T-helper 2 cell treated with Interferon-gamma antibody and Interleukin-4, amounts not matched to agents 5 μg/mL and 100 μg/mL, for 36 hours (primary cell): Measurements from ENCODE around the gene CLDN22.

ENCODE experiments used
- DNase-seq: peaks from one replicate; pipeline ENCODE4 v3.0.0; 2021; ENCODE audit warnings: low spot score
- H3K27ac Mint-ChIP-seq: one replicate; pipeline ENCODE4 v1.8.0; 2021; ENCODE audit warnings: mild to moderate bottlenecking, mixed read lengths
- H3K27me3 Mint-ChIP-seq: one replicate; pipeline ENCODE4 v1.8.0; 2021; ENCODE audit warnings: low read depth, mixed read lengths
- H3K36me3 Mint-ChIP-seq: one replicate; pipeline ENCODE4 v1.8.0; 2021; ENCODE audit warnings: low read depth, mixed read lengths
- H3K4me1 Mint-ChIP-seq: one replicate; pipeline ENCODE4 v1.8.0; 2021; ENCODE audit warnings: low read depth, mixed read lengths
- H3K4me3 Mint-ChIP-seq: one replicate; pipeline ENCODE4 v1.8.0; 2022; ENCODE audit warnings: mild to moderate bottlenecking, moderate library complexity, mixed read lengths
- H3K9me3 Mint-ChIP-seq: one replicate; pipeline ENCODE4 v1.8.0; 2021; ENCODE audit warnings: mixed read lengths

The CLDN22 gene

DNA sequence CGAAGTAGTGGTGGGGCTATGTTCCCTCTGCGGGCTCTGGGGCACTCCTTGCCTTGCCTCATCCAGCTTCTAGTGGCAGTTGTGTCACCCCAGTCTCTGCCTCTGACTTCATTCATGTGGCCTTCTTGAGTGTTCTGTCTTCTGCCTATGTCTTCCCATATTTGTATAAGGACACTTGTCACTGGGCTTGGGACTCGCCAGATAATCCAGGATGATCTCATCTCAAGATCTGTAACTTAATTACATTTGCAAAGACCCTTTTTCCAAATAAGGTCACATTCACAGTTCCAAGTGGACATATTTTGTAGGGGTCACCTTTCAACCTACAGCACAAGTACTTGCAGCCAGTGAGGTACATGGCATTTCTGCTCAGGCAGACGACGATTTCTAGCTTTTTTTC lies 32.5 kb upstream of the CLDN22 start:
- Mint-ChIP-seq H3K4me1 (no peaks in the 10 kb centered on the region), H3K4me3 (no peak overlapping the region), H3K9me3 (no peaks in the 10 kb centered on the region), H3K36me3 (no peaks in the 10 kb centered on the region), H3K27me3 (peaks cover 2% of the 10 kb centered on the region), H3K27ac (no peak overlapping the region)
- DNase-seq, result no peak

DNA sequence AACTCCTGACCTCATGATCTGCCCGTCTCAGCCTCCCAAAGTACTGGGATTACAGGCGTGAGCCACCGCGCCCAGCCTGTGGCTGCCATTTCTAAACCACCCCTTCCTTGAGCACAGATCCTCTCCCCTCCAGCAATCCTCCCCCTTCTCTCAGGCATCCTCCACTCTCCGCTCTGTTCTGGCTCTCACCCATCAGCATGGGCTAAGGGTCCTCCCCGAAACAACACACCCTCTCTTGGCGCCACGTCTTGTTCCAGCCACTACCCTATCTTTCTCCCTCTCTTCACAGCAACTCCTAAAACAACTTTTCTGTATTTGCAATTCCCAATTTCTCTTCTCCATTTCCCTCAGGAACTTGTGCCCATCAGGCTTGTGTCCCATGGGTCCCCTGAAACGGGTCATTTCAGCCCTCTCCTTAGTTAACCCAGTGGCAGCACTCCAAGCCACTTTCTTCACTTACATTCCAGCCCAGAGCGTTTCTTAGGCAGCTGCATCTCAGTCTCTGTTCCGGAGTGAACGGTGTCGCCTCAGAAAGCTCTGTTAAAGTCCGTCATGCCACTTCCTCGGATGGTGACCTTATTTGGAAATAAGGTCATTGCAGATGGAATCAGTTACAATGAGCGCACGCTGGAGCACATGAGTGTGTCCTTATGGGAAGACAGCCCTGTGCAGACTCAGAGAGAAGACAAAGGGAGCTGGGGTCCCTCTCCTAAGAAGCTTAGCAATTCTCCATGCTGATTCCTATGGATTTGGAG lies 30.4 kb upstream of the CLDN22 start:
- Mint-ChIP-seq H3K27me3 (peaks cover 2% of the 10 kb centered on the region), H3K36me3 (no peaks in the 10 kb centered on the region), H3K4me1 (no peaks in the 10 kb centered on the region), H3K4me3 (no peak overlapping the region), H3K9me3 (no peaks in the 10 kb centered on the region), H3K27ac (no peak overlapping the region)
- no peak for DNase-seq

DNA sequence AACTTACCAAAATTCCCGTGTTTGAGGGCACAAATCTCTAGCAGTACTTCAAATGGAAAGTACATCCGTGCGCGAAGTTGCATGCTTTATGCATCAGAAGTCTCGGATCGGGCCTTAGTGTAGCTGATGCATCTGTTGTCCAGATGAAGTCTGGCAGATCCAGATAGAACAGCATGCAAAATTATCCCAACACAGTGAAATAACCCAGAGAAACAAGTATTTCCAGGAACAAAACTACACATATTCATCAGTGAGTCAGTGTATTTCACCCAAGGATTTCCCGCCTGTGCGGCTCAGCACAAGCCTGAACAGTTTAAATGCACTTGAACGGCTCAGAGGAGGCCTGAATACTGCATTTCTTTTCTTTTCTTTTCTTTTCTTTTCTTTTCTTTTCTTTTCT lies 29.6 kb upstream of the CLDN22 start:
- H3K27ac Mint-ChIP-seq, result no peak overlapping the region
- no peaks in the 10 kb centered on the region for H3K36me3 Mint-ChIP-seq
- no peaks in the 10 kb centered on the region for H3K9me3 Mint-ChIP-seq
- no peak for DNase-seq
- H3K4me1 Mint-ChIP-seq, result no peaks in the 10 kb centered on the region
- H3K4me3 Mint-ChIP-seq, result no peak overlapping the region
- no peaks in the 10 kb centered on the region for H3K27me3 Mint-ChIP-seq

DNA sequence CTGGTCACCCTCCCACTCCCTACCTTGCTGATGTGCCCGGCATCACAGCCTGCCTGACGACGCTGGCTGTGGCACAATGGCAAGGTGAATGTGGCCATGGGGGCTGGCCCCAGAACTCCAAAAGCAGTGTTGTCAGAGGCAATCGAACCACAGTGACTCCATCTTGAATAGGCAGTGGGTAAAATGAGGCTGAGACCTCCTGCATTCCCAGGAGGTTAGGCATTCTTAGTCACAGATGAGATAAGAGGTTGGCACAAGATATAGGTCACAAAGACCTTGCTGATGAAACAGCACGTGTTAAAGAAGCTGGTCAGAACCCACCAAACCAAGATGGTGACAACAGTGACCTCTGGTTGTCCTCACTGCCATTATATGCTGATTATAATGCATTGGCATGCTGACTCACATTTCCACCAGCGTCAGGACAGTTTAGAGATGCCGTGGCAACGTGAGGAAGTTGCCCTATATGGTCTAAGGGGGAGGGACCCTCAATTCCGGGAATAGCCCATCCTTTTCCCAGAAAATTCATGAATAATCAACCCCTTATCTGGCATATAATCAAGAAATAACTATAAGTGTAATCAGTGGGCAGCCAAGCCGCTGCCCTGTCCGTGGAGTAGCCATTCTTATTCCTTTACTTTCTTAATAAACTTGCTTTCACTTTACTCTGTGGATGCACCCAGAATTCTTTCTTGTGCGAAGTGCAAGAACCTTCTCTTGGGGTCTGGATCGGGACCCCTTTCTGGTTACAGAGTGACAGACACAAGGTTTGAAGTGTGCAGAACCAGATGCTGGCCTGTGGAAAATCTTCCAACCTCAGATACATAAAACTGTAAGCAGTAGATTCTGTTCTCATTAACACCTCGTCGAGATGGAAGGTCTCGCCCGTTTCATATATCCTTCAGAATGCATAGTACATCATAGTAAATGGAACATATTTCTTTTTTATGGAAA lies 28.9 kb upstream of the CLDN22 start:
- no peaks in the 10 kb centered on the region for H3K4me1 Mint-ChIP-seq
- H3K36me3 Mint-ChIP-seq, result no peaks in the 10 kb centered on the region
- H3K27ac Mint-ChIP-seq, result no peak overlapping the region
- H3K4me3 Mint-ChIP-seq, result no peak overlapping the region
- no peaks in the 10 kb centered on the region for H3K9me3 Mint-ChIP-seq
- DNase-seq, result peak; percentile 35
- no peaks in the 10 kb centered on the region for H3K27me3 Mint-ChIP-seq

DNA sequence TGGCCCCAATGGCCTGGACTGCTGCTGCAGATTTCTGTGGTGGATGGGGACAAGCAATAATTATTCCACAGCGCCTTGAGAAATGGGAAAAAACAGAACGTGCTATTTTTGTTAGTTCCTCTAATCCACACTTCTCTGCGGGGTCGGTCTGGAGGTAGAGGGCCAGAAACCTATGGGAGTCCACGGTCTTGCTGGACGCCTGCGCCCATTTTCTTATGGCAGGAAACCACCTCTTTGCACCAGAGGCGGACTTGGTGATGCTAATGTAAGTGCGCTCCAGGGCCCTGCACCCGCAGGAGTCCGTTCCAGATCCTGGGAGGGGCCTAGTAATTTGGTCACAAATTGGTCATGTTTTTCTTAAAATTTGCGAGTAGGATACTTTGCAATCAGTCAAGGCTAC lies 28.1 kb upstream of the CLDN22 start:
- no peak for DNase-seq
- peaks cover 1% of the 10 kb centered on the region for H3K27me3 Mint-ChIP-seq
- H3K36me3 Mint-ChIP-seq, result no peaks in the 10 kb centered on the region
- no peaks in the 10 kb centered on the region for H3K4me1 Mint-ChIP-seq
- H3K4me3 Mint-ChIP-seq, result no peak overlapping the region
- H3K9me3 Mint-ChIP-seq, result no peaks in the 10 kb centered on the region
- no peak overlapping the region for H3K27ac Mint-ChIP-seq

DNA sequence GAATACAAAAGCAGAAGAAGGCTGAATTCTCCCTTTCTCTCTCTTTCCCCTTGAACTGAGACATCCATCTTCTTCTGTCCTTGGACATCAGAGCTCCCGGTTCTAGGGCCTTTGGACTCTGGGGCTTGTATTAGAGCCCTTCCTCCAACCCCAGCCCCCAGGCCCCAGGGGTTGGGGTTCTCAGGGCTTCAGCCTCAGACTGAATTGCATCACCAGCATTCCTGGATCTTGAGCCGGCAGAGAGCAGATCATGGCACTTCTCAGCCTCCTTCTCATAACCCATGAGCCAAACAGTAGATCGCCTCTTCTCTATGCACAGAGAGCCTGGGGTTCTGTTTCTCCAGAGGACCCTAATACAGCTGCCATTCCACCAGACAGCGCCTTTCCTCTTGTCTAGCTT lies 27.5 kb upstream of the CLDN22 start:
- Mint-ChIP-seq H3K4me1 (no peaks in the 10 kb centered on the region), H3K4me3 (no peak overlapping the region), H3K36me3 (no peaks in the 10 kb centered on the region), H3K27ac (no peak overlapping the region), H3K9me3 (no peaks in the 10 kb centered on the region), H3K27me3 (peaks cover 4% of the 10 kb centered on the region)
- no peak for DNase-seq

DNA sequence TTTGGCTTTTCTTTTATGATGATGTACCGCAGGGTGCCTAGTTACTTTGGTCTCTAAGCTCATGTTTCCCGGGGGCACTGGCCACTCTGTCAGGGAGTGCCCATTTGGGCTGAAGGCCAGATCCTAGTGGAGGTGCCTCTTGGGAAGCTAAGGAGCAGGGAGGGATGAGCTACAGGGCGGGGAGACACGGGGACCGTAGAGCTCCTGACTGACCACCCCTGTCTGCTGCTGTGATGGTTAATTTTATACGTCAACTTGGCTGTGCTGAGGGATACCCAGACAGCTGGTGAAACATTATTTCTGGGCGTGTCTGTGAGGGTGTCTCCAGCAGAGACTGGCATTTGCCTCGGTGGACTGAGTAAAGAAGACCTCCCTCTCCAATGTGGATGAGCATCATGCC lies 27.1 kb upstream of the CLDN22 start:
- no peak for DNase-seq
- no peak overlapping the region for H3K27ac Mint-ChIP-seq
- peaks cover 5% of the 10 kb centered on the region for H3K27me3 Mint-ChIP-seq
- H3K9me3 Mint-ChIP-seq, result no peaks in the 10 kb centered on the region
- H3K4me1 Mint-ChIP-seq, result no peaks in the 10 kb centered on the region
- no peak overlapping the region for H3K4me3 Mint-ChIP-seq
- no peaks in the 10 kb centered on the region for H3K36me3 Mint-ChIP-seq

DNA sequence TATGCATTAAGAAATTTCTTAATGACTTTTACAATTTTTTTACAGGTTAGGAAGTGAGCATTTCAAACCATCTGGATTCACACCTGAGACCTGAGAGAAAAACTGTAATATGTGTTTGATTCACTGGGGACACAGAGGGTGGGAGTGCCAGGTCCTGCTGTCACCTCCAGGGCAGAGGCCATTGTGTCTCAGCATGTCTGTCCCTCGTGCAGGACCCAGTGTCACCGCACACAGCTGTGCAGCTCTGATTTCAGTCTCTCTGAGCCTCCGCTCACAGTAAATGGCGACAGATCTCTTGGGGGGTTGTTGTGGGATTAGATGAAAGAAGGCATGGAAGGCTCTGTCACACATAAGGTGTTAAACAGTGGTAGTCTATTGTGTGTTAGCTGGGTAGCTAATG lies 25.2 kb upstream of the CLDN22 start:
- peaks cover 7% of the 10 kb centered on the region for H3K27me3 Mint-ChIP-seq
- no peak for DNase-seq
- H3K36me3 Mint-ChIP-seq, result no peaks in the 10 kb centered on the region
- no peaks in the 10 kb centered on the region for H3K9me3 Mint-ChIP-seq
- H3K4me1 Mint-ChIP-seq, result no peaks in the 10 kb centered on the region
- no peak overlapping the region for H3K4me3 Mint-ChIP-seq
- H3K27ac Mint-ChIP-seq, result no peak overlapping the region

DNA sequence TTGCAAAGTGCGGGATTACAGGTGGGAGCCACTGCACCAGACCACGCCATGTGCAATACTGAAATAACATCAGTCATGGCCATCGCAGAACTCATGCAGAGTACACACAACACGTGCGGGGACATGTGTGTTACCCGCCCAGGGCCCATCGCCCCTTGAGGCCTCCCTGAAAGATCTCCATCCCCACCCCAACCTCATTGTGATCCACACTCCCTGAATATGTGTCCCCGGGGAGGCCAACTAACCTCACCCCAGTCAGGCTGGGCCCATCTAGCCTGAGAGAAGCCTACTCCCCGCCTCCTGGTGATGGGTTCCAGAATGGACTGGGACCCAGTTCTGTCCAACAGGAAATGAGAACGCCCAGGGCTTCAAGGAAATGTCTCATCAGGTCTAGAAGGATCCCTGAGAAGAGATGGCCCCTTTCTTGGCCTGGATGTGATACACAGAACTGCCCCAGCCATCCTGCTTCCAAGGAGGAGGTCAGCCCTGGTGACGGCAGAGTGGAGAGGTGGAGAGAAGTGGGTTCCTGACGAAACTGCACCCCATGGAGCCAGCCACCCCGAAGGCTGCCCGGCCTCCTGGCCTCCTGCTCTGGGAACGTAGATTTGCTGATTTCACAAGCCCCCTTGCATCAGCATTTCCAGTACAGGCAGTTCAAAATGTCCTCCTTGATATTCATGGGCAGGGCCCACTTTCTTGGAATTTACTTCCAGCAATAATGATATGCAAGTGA lies 24.6 kb upstream of the CLDN22 start:
- peaks cover 7% of the 10 kb centered on the region for H3K27me3 Mint-ChIP-seq
- H3K4me3 Mint-ChIP-seq, result no peak overlapping the region
- H3K9me3 Mint-ChIP-seq, result no peaks in the 10 kb centered on the region
- no peak for DNase-seq
- H3K27ac Mint-ChIP-seq, result no peak overlapping the region
- no peaks in the 10 kb centered on the region for H3K36me3 Mint-ChIP-seq
- H3K4me1 Mint-ChIP-seq, result no peaks in the 10 kb centered on the region

DNA sequence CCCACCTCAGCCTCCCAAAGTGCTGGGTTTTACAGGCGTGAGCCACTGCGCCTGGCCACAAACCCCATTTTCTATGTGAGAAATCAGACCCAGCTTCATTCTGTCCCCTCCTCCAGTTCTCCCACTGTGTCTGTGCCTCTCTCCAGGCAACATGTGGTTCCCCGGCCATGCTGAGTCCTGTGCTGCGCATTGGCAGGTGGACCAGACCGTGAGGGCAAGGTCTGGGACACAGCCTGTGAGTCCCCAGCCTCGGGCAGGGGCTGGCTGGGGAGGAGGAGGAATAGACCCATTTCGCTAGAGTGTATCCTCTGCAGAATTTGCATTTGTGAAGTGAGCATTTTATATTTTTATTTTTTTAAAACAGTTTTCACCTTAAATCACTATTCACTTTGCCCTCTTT lies 23.7 kb upstream of the CLDN22 start:
- Mint-ChIP-seq H3K4me3 (no peak overlapping the region), H3K36me3 (no peaks in the 10 kb centered on the region), H3K9me3 (no peaks in the 10 kb centered on the region), H3K27ac (no peak overlapping the region), H3K4me1 (no peaks in the 10 kb centered on the region), H3K27me3 (peaks cover 7% of the 10 kb centered on the region)
- DNase-seq, result no peak

DNA sequence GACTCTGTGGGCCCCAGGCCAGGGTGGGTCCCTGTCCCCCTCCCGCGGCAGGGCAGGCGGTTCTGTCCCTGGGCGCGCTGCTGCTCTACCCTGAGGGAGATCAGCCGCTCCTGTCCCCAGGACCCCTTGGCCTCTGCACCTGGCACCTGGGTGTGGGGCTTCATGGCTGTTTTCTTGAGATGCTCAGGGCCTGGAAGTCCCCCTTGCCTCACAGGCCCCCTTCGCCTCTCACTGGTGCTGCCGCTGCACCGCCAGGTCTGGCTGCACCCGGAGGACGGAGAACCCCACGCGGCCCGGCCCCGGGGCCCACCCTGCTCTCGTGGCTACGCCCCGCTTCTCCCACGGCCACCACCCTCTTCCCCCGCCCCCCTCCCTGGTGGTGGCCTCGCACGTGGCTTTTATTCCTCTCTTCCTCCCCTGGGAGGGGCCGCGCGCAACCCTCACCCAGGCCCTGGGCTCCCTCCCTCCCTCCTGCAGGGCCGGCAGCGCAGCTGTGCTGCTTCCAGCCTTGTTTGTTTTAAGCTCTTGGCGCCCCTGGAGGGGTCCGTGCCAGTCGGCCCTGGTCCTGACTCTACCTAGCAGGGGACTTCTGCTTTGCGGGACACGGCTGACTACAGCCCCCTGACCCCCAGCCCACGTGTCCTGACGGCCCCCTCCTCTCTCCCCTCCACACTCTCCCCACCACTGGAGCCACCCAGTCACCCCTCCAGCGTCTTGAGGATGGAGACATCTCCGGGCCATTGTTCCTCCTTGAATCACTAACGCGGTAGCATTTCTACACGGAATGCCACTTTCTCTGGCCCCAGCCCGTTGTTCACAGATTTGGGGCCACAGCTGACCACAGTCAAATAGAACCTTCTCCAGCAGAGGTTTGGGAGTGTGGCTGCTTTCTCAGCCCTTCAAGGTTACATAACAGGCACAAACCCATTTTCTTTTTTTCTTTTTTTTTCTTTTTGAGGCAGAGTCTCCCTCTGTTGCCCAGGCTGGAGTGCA lies 22.8 kb upstream of the CLDN22 start:
- DNase-seq, result no peak
- H3K36me3 Mint-ChIP-seq, result no peaks in the 10 kb centered on the region
- H3K4me3 Mint-ChIP-seq, result no peak overlapping the region
- peaks cover 7% of the 10 kb centered on the region for H3K27me3 Mint-ChIP-seq
- no peaks in the 10 kb centered on the region for H3K9me3 Mint-ChIP-seq
- H3K4me1 Mint-ChIP-seq, result no peaks in the 10 kb centered on the region
- H3K27ac Mint-ChIP-seq, result no peak overlapping the region

DNA sequence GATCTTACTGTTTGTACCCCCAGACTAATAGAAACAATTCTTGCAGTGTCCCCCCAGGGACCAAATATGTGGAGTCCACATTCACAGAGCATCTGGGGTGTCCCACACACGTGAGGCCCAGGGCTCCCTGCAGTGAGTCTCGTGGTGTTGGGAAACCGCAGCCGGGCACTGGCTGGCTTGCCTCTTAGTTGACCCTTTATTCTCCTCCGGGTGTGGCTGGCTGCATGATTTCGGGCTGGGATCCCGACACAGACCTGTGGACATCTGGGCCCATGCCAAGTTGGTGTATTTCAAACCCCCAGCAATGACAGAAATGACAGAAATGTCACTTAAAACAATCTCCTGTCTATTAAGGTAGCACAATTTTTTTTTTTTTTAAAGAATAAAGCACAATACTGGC lies 17.8 kb upstream of the CLDN22 start:
- H3K9me3 Mint-ChIP-seq, result no peaks in the 10 kb centered on the region
- H3K27ac Mint-ChIP-seq, result no peak overlapping the region

DNA sequence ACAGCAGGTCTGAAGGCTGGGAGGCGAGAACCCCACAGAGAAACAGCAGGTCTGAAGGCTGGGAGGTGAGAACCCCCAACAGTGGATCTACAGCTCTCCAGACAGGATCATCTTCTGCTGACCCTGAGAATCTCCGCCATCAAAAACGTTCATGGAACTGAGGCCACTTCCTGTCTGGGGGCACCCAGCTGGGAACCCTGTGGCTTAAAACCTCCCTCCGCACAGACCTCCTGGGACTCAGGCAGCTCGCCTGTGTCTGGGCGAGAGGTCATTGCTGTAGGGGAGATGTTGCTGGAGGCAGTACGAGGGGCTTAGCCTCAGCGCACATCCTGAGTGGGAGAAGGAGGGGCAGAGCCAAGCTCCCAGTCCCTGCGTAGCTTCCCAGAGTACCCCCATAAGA lies 17.3 kb upstream of the CLDN22 start:
- Mint-ChIP-seq H3K27ac (no peak overlapping the region), H3K36me3 (no peaks in the 10 kb centered on the region), H3K27me3 (peaks cover 3% of the 10 kb centered on the region), H3K9me3 (no peaks in the 10 kb centered on the region), H3K4me3 (no peak overlapping the region), H3K4me1 (peaks cover 5% of the 10 kb centered on the region)
- DNase-seq, result no peak

More for the DNA sequence above, 17.8 kb upstream of the CLDN22 start:
- no peak overlapping the region for H3K4me3 Mint-ChIP-seq
- peaks cover 3% of the 10 kb centered on the region for H3K27me3 Mint-ChIP-seq
- no peak for DNase-seq
- no peaks in the 10 kb centered on the region for H3K36me3 Mint-ChIP-seq
- peaks cover 5% of the 10 kb centered on the region for H3K4me1 Mint-ChIP-seq
